ENCODE measurements around the gene GPATCH2L.

GPATCH2L gene

GRCh38 chr14:76151398-76152332, at the start of gene GPATCH2L:
TSS of gene GPATCH2L (plus strand) at chr14:76151922. CDS start at chr14:76154364, 2,442 bp downstream.
- peak; percentile 94 to 95 for DNase-seq (ENCODE audit: low read depth in 2 of 2)

GRCh38 chr14:76104802-76105355, 46.8 kb upstream of the GPATCH2L start:
- no peak for DNase-seq (ENCODE audit: low read depth in 2 of 2)

DNA sequence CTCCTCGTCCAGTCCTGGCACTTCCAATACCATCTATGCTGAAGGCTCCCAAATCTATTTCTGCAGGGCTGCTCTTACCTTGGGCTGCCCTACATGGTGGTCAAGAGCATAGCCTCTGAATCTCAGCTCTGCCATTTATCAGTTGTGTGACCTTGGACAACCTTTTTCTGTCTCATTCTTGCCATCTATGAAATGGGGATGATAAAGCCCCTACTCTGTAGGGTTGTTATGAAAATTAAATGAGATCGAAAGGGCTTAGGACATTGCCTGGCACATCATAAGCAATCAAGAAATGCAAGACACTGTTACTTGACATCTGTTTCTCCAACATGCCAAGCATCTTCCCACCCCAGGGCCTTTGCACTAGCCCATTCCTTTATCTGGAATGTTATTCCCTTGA, 45.5 kb upstream of the GPATCH2L start:
- DNase-seq (ENCODE audit: low read depth in 2 of 2) = no peak

- DNase-seq (ENCODE audit: low read depth in 2 of 2) = no peak
Measured at GRCh38 chr14:76109087-76109880, 42.4 kb upstream of the GPATCH2L start.

DNA sequence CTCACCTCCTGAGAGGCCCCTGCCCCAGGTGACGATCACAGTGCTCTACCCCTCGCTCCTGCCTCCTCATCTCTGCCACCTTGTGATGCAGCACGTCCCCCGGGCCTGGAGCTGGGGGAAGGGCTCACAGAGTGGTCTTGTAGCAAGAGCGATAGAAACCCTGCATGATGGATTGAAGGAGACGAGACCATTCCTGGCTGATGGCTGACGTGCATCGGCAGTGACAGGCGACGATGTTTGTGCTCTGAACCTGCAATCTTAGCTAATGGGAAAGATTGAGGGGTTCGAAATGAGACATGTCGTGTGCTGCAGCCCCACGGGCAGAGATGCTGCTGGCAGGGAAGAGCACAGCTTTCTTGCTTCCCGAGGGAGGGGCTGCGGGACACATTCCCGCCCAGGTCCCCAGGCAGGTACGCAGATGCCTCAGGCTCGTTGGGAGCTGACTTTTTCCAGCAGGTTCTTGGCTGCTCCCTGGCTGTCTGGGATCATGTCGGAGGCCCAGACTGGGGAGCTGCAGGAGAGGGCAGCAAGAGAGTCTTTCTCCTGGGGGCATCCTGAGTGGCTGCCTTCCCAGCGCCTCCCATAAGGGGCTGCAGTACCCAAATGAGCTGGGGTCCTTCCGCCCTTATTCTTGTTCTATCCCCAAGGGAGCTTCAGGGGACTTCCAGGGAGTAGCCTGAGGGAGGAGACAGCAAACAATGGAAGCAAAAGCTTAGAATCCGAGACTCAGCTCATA, 38.7 kb upstream of the GPATCH2L start:
- no peak for DNase-seq (ENCODE audit: low read depth in 2 of 2)

GRCh38 chr14:76113691-76114090, 38.0 kb upstream of the GPATCH2L start:
- no peak for DNase-seq (ENCODE audit: low read depth in 2 of 2)

GRCh38 chr14:76115010-76115422, 36.7 kb upstream of the GPATCH2L start:
- DNase-seq (ENCODE audit: low read depth in 2 of 2) = no peak

DNA sequence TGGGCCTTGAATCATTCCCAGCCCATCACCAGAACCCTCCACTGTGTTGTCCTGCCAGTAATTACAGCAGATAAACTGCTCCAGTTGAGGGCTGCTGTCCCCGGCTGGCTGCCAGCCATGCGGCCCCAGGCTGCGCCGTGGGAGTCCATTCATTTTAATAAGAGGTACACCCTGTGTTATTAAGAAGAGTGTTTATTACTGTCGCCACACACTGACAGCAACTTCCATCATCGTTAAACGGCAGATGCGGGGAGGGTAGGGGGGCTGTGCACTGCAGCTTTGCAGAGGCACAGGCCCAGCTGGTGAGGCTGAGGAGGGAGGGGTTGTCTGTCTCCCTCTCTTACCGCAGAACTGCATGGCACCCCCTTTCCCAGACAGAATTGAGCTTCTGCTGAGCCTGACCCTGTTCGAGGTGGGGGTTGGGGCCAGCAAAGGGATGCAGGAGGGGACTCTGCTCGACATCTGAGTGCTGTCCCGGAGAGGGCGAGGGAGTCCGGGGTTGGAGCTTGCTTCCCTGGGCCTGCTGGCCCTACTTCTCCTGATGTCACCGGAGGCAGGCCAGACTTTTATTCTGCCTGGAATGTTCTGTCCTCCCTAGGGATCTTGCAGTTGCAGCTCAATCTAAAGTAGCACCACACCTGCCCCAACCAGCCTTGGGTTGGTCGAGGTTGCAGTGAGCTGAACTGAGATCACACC, 33.8 kb upstream of the GPATCH2L start:
- DNase-seq (ENCODE audit: low read depth in 2 of 2) = no peak

DNA sequence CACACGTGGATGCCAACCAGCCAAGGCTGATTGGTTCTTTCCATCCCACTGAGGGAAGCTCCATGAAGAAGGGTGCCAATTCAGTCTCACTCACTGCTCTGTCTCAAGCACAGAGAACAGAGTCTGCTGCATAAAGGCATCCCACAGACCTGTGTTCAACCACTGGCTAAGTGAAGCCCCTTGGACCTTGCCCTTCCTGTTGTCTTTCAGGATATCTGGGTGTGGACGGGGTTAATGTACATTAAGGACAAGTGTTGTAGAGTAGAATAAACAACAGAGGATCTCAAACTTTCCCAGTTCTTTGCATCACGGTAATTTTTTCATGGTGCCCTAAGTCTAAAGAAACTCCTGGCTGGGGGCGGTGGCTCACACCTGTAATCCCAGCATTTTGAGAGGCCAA, 33.1 kb upstream of the GPATCH2L start:
- no peak for DNase-seq (ENCODE audit: low read depth in 2 of 2)

DNA sequence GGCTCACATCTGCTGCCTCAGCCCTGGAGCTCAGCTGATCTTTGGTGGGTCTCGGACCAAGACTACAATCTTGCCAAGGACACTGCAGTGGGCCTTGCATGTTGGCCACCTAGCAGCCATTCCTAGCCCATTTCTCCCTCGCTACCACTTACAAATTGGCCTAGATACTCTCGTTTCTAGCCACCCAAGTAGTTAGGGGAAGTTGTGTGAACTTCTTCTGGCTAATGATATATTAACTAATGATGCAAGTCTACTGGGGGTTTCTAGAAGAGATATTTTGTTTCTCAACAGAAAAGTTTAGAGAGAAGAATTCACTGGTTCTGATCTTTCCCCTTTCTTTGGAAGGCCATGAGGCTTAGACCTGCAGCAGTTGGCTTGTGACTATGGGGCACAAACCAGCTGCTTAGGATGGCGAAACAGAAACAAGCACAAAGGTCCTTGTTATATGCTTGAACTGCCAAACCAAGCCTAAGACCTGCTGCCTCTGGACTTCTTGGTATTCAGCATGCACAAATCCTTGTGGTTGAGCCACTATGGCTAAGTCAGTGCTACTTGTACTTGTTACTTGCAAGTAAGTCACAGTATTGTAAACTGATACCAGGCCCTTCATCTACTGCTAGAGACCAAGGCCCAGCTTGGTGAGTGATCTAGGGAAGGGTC, 30.5 kb upstream of the GPATCH2L start:
- no peak for DNase-seq (ENCODE audit: low read depth in 2 of 2)

DNA sequence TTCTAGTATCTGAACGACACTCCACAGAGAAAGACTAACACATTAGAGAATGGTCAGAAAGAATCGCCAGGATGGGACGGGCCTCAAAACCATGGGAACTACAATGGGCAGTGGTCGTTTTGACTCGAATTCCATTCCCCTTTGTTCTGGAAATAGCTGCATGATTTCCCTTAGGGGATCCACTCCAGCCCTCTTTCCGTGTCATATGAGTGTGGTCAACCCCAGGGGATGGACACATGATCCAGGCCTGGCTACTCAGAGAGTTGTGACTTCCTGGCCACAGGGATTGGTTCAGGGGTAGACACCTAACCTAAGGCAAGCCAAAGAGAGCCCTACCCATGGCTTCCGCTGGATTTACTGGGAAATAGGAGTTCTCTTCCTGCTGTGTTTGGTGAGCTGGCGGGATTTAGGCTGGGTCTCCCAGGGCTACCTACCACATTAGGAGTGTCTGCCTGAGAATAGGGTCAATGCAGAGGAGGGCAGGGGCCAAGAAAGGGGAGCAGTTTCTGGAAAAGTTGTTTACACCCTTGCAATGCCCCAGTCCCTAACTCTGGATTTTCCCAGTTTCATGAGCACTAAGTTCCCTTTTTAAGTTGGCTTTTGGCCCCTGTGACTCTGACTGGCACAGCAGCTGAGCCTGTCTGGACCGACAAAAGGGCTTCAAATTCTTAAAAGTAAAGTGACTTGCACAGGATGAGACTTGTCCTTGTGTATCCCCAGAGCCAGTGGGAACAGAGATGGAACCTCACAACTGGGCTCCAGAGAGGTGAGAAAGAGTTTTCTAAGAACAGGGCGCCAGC, 28.1 kb upstream of the GPATCH2L start:
- no peak for DNase-seq (ENCODE audit: low read depth in 2 of 2)

GRCh38 chr14:76125511-76125910, 26.2 kb upstream of the GPATCH2L start:
- no peak for DNase-seq (ENCODE audit: low read depth in 2 of 2)

GRCh38 chr14:76126076-76126475, 25.6 kb upstream of the GPATCH2L start:
- no peak for DNase-seq (ENCODE audit: low read depth in 2 of 2)

DNA sequence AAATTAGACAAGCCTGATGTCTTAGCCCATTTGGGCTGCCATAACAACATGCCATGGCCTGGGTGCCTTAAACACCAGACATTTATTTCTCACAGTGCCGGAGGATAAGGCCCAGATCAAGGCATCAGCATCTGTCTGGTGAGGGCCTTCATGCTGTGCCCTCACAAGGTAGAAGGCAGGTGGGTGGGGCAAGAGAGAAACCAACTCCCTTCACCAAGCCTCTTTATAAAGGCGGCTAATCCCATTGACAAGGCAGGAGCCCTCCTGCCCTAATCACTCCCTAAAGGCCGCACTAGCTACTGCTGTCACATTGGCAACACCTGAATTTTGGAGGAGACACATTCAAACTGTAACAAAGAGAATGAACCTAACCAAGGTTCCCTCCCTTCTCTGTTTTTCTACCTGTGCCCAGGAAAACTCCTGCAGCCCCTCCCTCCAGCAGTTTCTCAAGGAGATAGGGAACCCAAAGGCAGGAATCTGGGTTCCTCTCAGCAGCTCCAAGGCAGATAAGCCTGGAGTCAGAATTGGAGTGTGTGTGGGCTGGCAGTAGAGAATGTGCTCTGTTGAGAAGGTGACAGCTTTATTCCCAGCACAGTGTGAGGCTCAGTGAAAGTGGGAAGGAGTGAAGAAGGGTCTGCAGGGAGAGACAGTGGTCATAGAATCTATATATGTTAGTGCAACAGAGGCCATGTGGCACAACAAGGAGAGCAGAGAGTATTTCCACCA, 21.7 kb upstream of the GPATCH2L start:
- DNase-seq (ENCODE audit: low read depth in 2 of 2) = no peak

- no peak for DNase-seq (ENCODE audit: low read depth in 2 of 2)
Measured at GRCh38 chr14:76131071-76131965, 20.4 kb upstream of the GPATCH2L start.

DNA sequence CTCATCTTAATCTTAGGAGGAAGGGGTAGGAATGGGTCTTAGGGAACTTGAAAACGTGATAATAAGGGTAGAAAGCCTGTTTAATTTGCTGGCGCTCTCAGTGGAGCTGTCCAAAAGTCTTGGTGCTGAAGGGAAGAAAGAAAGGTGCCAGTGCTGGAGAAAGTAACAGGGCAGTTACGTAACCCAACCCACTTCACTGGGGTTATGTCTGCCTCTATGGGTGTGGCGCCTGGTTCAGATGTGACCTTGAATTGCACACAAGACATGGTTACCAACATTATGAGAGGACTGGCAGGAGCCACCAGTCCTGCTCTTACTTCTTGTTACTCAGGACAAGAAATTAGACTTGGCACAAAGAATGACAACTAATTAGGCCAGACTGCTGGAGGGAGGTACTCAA, 18.6 kb upstream of the GPATCH2L start:
- no peak for DNase-seq (ENCODE audit: low read depth in 2 of 2)

DNA sequence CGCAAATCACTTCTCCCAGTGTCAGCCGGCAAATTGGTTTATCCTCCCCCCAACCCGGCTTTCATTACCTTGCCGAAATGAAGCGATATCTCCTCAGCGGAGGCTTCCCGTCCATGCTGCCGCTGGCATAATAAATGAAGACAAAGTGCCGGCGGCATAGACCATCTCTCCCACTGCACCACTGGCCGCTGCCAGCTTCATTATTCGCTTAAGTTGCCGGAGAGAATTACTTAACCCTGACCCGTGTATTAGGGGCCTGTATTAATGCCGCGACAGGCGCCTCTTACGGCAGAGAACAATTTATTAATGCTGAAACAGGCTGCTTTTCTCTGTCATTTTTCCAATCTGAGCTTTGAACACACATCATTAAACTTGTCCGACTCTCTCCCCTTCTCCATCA, 17.5 kb upstream of the GPATCH2L start:
- DNase-seq (ENCODE audit: low read depth in 2 of 2) = no peak

DNA sequence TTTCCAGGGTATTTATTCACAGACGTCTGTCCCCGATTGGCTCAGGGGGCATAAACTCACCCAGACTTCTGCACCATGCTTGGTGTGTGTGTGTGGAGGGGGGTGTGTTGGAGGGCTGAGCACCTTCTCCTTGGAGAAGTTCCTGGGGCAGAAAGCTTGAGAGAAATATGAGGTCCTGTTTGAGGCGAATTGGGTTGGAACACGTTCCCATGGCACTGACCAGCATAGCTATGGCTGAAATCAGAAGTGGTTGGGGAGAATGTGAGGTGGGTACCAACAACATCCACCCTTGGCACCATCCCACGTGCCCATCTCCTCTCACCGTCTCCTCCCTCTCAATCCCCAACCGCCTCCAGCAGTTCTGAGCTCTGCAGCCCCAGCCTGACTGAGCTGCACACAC, 16.0 kb upstream of the GPATCH2L start:
- no peak for DNase-seq (ENCODE audit: low read depth in 2 of 2)

All from stimulated activated CD8-positive, alpha-beta memory T cell treated with anti-CD3 and anti-CD28 coated beads, Interleukin-7, amount 100 ng/mL, for 4 hours (primary cell).